H1 (cell line): ENCODE data around the gene GJA10.

Source experiments
- CBX5 ChIP-seq: fragments of 300-800, 300-1000 bp; sonication (generic); IDR thresholded peaks from 2 replicates; pipeline ENCODE4 v1.7.1; 2016; ENCODE audit warnings: antibody characterized with exemption, low read length, low read depth
- CREB1 ChIP-seq: IDR thresholded peaks from 2 replicates; pipeline ENCODE4 v1.6.1; 2012; ENCODE audit warnings: inconsistent platforms
- CTBP2 ChIP-seq: IDR thresholded peaks from 2 replicates; pipeline ENCODE4 v1.7.0; 2011; ENCODE audit warnings: borderline replicate concordance, mild to moderate bottlenecking, moderate library complexity, mixed read lengths, low read length; ENCODE audit not compliant: insufficient read depth, insufficient read length
- CTCF ChIP-seq, 3 experiments: IDR thresholded peaks; 1 replicate in 2 of 3; 2 replicates in 1 of 3; pipeline versions ENCODE4 v1.5.1 to v1.6.1; 2011; ENCODE audit warnings: low read length in 3 of 3, mild to moderate bottlenecking in 3 of 3, inconsistent platforms in 2 of 3, low read depth in 1 of 3, moderate library complexity in 1 of 3; ENCODE audit not compliant: insufficient read depth in 1 of 3; ENCODE audit errors: control extremely low read depth in 1 of 3
- EZH2 ChIP-seq: fragments of 200-600 bp; sonication (generic); IDR thresholded peaks from 2 replicates; pipeline ENCODE4 v1.7.1; 2012; ENCODE audit warnings: low read depth, mild to moderate bottlenecking, moderate library complexity, low read length, inconsistent platforms; ENCODE audit not compliant: severe bottlenecking
- POLR2A ChIP-seq, 2 experiments: IDR thresholded peaks; 1 replicate in 1 of 2; 2 replicates in 1 of 2; pipeline ENCODE4 v1.6.1; 2011; ENCODE audit warnings: low read depth in 2 of 2, low read length in 2 of 2, mild to moderate bottlenecking in 2 of 2; ENCODE audit errors: control extremely low read depth in 1 of 2
- RBBP5 ChIP-seq: IDR thresholded peaks from 2 replicates; pipeline ENCODE4 v1.7.1; 2012; ENCODE audit warnings: low read depth, mild to moderate bottlenecking, inconsistent platforms, low read length, moderate library complexity, borderline replicate concordance
- SP1 ChIP-seq: IDR thresholded peaks from 2 replicates; pipeline ENCODE4 v1.6.1; 2011; ENCODE audit warnings: low read depth, low read length
- TAF1 ChIP-seq: IDR thresholded peaks from 2 replicates; pipeline ENCODE4 v1.6.1; 2011; ENCODE audit warnings: mild to moderate bottlenecking, low read depth, low read length
- ZNF274 ChIP-seq: IDR thresholded peaks from 2 replicates; pipeline ENCODE4 v1.7.0; 2012; ENCODE audit warnings: low read length, borderline replicate concordance; ENCODE audit errors: extremely low read depth

GRCh38 chr6:89939144-89939543, 44.9 kb downstream of the GJA10 start:
- TF ChIP-seq EZH2, result no peak
- TF ChIP-seq CTCF (IDR thresholded peaks at IDR 0.05; ENCODE audit: control extremely low read depth in 1 of 3, insufficient read depth in 1 of 3, low read depth in 1 of 3, low read length in 3 of 3), result no peak
- TF ChIP-seq SP1, result no peak
- TF ChIP-seq TAF1, result no peak
- no peak for TF ChIP-seq CREB1
- TF ChIP-seq CBX5, result no peak
- TF ChIP-seq CTBP2, result no peak
- TF ChIP-seq POLR2A (IDR thresholded peaks at IDR 0.05; ENCODE audit: control extremely low read depth in 1 of 2, low read depth in 2 of 2, low read length in 2 of 2), result no peak
- no peak for TF ChIP-seq RBBP5
- TF ChIP-seq ZNF274, result no peak
